OCI-LY3 (cell line): ENCODE measurements around the gene RGS6.

Experiments
- H2AFZ ChIP-seq: fragments of 200-600, 300-600 bp; shearing (Covaris generic); 2 replicates; pipeline ENCODE4 v1.6.0; 2014; ENCODE audit warnings: antibody characterized with exemption, low read depth, low read length
- H3K27ac ChIP-seq: fragments of 200-600, 300-600 bp; sonication (generic); 2 replicates; pipeline ENCODE4 v1.5.1; 2014; ENCODE audit warnings: mild to moderate bottlenecking, low read length, moderate library complexity, mixed read lengths
- H3K27me3 ChIP-seq: fragments of 200-600, 300-600 bp; sonication (generic); 2 replicates; pipeline ENCODE4 v1.6.1; 2014; ENCODE audit warnings: low read depth, low read length, mixed read lengths
- H3K36me3 ChIP-seq: fragments of 200-600, 300-600 bp; sonication (generic); replicated peaks from 2 replicates; pipeline ENCODE3; 2014; ENCODE audit warnings: low read depth, low read length, mixed read lengths
- H3K4me1 ChIP-seq: fragments of 300-600, 200-600 bp; sonication (generic); 2 replicates; pipeline ENCODE4 v1.6.1; 2014; ENCODE audit warnings: low read length, mixed read lengths
- H3K4me2 ChIP-seq: fragments of 200-600, 300-600 bp; sonication (generic); 2 replicates; pipeline ENCODE4 v1.6.1; 2014; ENCODE audit warnings: low read length, mixed read lengths
- H3K4me3 ChIP-seq: fragments of 300-600, 200-600 bp; sonication (generic); 2 replicates; pipeline ENCODE4 v1.5.1; 2014; ENCODE audit warnings: antibody characterized with exemption, mild to moderate bottlenecking, low read length, moderate library complexity
- H3K79me2 ChIP-seq: fragments of 300-600, 200-600 bp; shearing (Covaris generic); 2 replicates; pipeline ENCODE4 v1.6.1; 2014; ENCODE audit warnings: mild to moderate bottlenecking, low read length, mixed read lengths
- H3K9ac ChIP-seq: fragments of 300-600, 200-600 bp; shearing (Covaris generic); 2 replicates; pipeline ENCODE4 v1.6.0; 2014; ENCODE audit warnings: mild to moderate bottlenecking, low read length, moderate library complexity
- H3K9me3 ChIP-seq: fragments of 200-600, 300-600 bp; shearing (Covaris generic); 2 replicates; pipeline ENCODE4 v1.6.1; 2014; ENCODE audit warnings: low read length, mixed read lengths; ENCODE audit not compliant: insufficient read depth
- H4K20me1 ChIP-seq: fragments of 200-600, 300-600 bp; sonication (generic); 2 replicates; pipeline ENCODE4 v1.6.1; 2016; ENCODE audit warnings: low read length, mixed read lengths; ENCODE audit not compliant: insufficient read depth
- CTCF ChIP-seq: fragments of 200-600, 300-600 bp; sonication (generic); IDR thresholded peaks from 2 replicates; pipeline ENCODE4 v1.5.1; 2014; ENCODE audit warnings: antibody characterized with exemption, low read length, low read depth
- EZH2phosphoT487 ChIP-seq: fragments of 200-600 bp; shearing (Covaris generic); IDR thresholded peaks from 2 replicates; pipeline ENCODE4 v1.6.1; 2018; ENCODE audit warnings: antibody characterized with exemption, mixed run types, low read depth

Gene RGS6

GRCh38 chr14:72559202-72559601 is 627.0 kb downstream of the RGS6 start:
- Histone ChIP-seq H3K36me3 (no peaks in the 10 kb centered on the region), H3K9me3 (no peaks in the 10 kb centered on the region), H3K79me2 (no peaks in the 10 kb centered on the region), H3K27ac (no peak overlapping the region), H2AFZ (no peak overlapping the region), H3K9ac (no peak overlapping the region), H4K20me1 (no peaks in the 10 kb centered on the region), H3K4me1 (no peaks in the 10 kb centered on the region), H3K4me2 (no peak overlapping the region), H3K4me3 (no peak overlapping the region), H3K27me3 (peaks cover 57% of the 10 kb centered on the region)
- TF ChIP-seq CTCF, result no peak
- no peak for TF ChIP-seq EZH2phosphoT487

DNA sequence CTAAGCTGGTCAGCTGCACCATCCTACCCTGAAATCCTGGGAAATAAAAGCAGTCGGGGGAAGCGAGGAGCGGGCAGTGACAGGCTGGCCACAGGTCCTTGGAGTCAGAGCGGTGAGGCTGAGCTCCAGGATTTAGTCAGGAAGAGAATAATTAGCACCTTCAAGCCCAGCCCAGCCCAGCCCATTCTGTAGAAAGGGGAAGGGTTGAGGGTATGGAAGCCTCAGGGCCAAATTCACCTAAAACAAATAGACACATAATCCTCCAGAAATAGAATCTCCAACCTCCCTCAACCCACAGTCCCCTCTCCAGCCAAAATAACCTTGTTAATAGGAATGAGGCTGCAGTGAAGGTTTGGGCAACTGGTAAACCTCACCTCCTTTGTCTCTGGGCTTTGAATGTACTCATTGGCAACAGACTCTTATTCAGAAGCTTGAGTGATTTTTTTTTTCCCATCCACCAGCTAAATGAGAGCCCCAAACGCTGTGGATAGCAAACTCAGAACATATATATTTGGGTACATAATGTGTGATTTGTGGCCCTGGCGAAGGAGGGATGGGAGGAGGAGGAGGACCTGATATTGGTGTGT is 627.5 kb downstream of the RGS6 start:
- no peak overlapping the region for H3K27ac ChIP-seq
- no peak overlapping the region for H3K4me3 ChIP-seq
- no peak overlapping the region for H2AFZ ChIP-seq
- H3K36me3 ChIP-seq, result no peaks in the 10 kb centered on the region
- H3K4me1 ChIP-seq, result no peaks in the 10 kb centered on the region
- H3K9me3 ChIP-seq, result no peaks in the 10 kb centered on the region
- H3K9ac ChIP-seq, result no peak overlapping the region
- H4K20me1 ChIP-seq, result no peaks in the 10 kb centered on the region
- peaks cover 57% of the 10 kb centered on the region for H3K27me3 ChIP-seq
- H3K4me2 ChIP-seq, result no peak overlapping the region
- H3K79me2 ChIP-seq, result no peaks in the 10 kb centered on the region
- TF ChIP-seq EZH2phosphoT487 (no peak), CTCF (no peak)

- no peaks in the 10 kb centered on the region for H3K9me3 ChIP-seq
- no peaks in the 10 kb centered on the region for H3K79me2 ChIP-seq
- no peak overlapping the region for H3K9ac ChIP-seq
- no peaks in the 10 kb centered on the region for H3K4me1 ChIP-seq
- no peak overlapping the region for H2AFZ ChIP-seq
- H3K27ac ChIP-seq, result no peak overlapping the region
- H4K20me1 ChIP-seq, result no peaks in the 10 kb centered on the region
- TF ChIP-seq EZH2phosphoT487 (no peak), CTCF (no peak)
- H3K27me3 ChIP-seq, result peaks cover 51% of the 10 kb centered on the region
- no peak overlapping the region for H3K4me2 ChIP-seq
- no peak overlapping the region for H3K4me3 ChIP-seq
- H3K36me3 ChIP-seq, result no peaks in the 10 kb centered on the region
Measured at GRCh38 chr14:72560331-72560730, 628.1 kb downstream of the RGS6 start.

GRCh38 chr14:72560889-72561493 is 628.8 kb downstream of the RGS6 start:
- Histone ChIP-seq H3K9ac (no peak overlapping the region), H4K20me1 (no peaks in the 10 kb centered on the region), H3K36me3 (no peaks in the 10 kb centered on the region), H3K4me1 (no peaks in the 10 kb centered on the region), H3K27ac (no peak overlapping the region), H3K27me3 (peaks cover 46% of the 10 kb centered on the region), H3K9me3 (no peaks in the 10 kb centered on the region), H3K4me3 (no peak overlapping the region), H2AFZ (no peak overlapping the region), H3K4me2 (no peak overlapping the region), H3K79me2 (no peaks in the 10 kb centered on the region)
- TF ChIP-seq CTCF (no peak), EZH2phosphoT487 (no peak)
